GM21717 (cell line): ENCODE data around the gene GTF2H4.
"Not testable (repeated sequence)": the region's sequence is repeated elsewhere in the genome, so short reads cannot be mapped to it uniquely, and the experiment has no call there.

Source experiments
- ATAC-seq: cut with Tn5 transposase; IDR thresholded peaks from one replicate; pipeline ENCODE4 v1.9.1; 2021; ENCODE audit warnings: mild to moderate bottlenecking, moderate library complexity; ENCODE audit not compliant: unreplicated experiment

The GTF2H4 gene

GRCh38 chr6:30917487-30917886, 9.5 kb downstream of the GTF2H4 start:
- no peak for ATAC-seq

- ATAC-seq, result no peak
These were observed 10.7 kb downstream of the GTF2H4 start for GRCh38 chr6:30918670-30919069.

GRCh38 chr6:30922447-30922852, 14.4 kb downstream of the GTF2H4 start:
- no peak for ATAC-seq

- not testable (repeated sequence) for ATAC-seq
These were observed 16.1 kb downstream of the GTF2H4 start for GRCh38 chr6:30924040-30924627.

GRCh38 chr6:30926644-30927043, 18.6 kb downstream of the GTF2H4 start:
- no peak for ATAC-seq

- ATAC-seq, result not testable (repeated sequence)
These were observed 19.1 kb downstream of the GTF2H4 start for GRCh38 chr6:30927080-30927479.

GRCh38 chr6:30928677-30929076, 20.7 kb downstream of the GTF2H4 start:
- ATAC-seq, result no peak

- ATAC-seq, result no peak
These were observed 22.5 kb downstream of the GTF2H4 start for GRCh38 chr6:30930506-30930905.

- no peak for ATAC-seq
These were observed 23.3 kb downstream of the GTF2H4 start for GRCh38 chr6:30931272-30931671.

- ATAC-seq, result no peak
These were observed 24.1 kb downstream of the GTF2H4 start, which contains the start of gene SFTA2 for GRCh38 chr6:30931969-30932645. TSS of gene SFTA2 (minus strand) at chr6:30932170. CDS start at chr6:30932096, 74 bp downstream.

GRCh38 chr6:30932665-30933365, 24.8 kb downstream of the GTF2H4 start:
- no peak for ATAC-seq

- no peak for ATAC-seq
These were observed 27.0 kb downstream of the GTF2H4 start for GRCh38 chr6:30935018-30935417.

- no peak for ATAC-seq
These were observed 29.3 kb downstream of the GTF2H4 start for GRCh38 chr6:30937265-30937664.

- no peak for ATAC-seq
These were observed 30.7 kb downstream of the GTF2H4 start for GRCh38 chr6:30938730-30939129.

- ATAC-seq, result no peak
These were observed 31.5 kb downstream of the GTF2H4 start for GRCh38 chr6:30939473-30939872.

GRCh38 chr6:30940361-30940986, 32.5 kb downstream of the GTF2H4 start, which contains the start of gene MUCL3:
TSS of gene MUCL3 (plus strand) at chr6:30940973. CDS start at chr6:30941000, 27 bp downstream.
- no peak for ATAC-seq

- no peak for ATAC-seq
These were observed 34.5 kb downstream of the GTF2H4 start for GRCh38 chr6:30942338-30943060.

GRCh38 chr6:30944051-30944450, 36.0 kb downstream of the GTF2H4 start:
- no peak for ATAC-seq

- no peak for ATAC-seq
These were observed 37.3 kb downstream of the GTF2H4 start for GRCh38 chr6:30945281-30945680.

GRCh38 chr6:30947231-30947630, 39.2 kb downstream of the GTF2H4 start:
- ATAC-seq, result no peak

- ATAC-seq, result no peak
These were observed 40.8 kb downstream of the GTF2H4 start for GRCh38 chr6:30948811-30949210.
